Amniotic epithelial cell (primary cell): ENCODE results near the gene IFI27L2.

Source experiments
- DNase-seq: peaks from one replicate; pipeline ENCODE4 v3.0.0-alpha.2; 2010; ENCODE audit warnings: low read depth

The IFI27L2 gene

DNA sequence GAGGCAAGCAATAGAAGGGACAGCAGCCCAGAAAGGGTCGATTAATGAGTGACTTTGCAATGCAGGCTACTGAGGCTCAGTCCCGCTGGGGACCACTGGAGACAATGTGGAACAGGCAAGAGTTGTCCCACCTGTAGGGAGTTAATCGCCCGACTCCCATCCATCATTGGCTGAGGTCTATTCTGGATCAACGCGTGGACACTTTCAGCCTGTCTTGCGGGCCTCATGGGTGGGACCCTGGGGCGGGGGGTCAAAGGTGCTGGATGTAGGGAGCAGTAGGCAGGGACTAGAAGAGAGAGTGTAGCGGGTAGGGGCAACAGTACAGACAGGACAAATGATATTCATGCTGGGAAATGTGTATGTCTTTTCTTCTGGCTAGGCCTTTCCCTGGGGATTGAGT is 6.1 kb downstream of the IFI27L2 start:
- DNase-seq: no peak

DNA sequence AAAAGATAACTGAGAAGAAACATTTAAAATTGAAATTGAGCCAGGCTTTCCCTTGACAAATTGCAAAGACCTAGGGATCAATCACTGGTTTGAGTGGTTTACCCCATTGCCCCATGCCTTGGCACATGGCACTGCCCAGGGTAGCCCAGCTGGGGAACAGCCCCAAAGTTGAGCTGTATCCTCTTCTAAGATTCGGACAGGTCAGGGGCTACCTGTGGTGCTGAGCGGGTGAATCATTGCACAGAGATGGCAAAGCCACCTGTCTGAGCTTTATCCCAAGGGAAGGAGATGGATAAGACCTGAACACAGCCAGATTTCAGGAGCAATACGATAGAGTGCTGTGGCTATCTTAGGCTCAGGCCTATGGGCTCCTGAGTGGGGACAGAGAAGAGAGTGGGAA is 7.0 kb downstream of the IFI27L2 start:
- DNase-seq: no peak

- DNase-seq: no peak
Observed at GRCh38 chr14:94121485-94121884, 7.9 kb downstream of the IFI27L2 start.

DNA sequence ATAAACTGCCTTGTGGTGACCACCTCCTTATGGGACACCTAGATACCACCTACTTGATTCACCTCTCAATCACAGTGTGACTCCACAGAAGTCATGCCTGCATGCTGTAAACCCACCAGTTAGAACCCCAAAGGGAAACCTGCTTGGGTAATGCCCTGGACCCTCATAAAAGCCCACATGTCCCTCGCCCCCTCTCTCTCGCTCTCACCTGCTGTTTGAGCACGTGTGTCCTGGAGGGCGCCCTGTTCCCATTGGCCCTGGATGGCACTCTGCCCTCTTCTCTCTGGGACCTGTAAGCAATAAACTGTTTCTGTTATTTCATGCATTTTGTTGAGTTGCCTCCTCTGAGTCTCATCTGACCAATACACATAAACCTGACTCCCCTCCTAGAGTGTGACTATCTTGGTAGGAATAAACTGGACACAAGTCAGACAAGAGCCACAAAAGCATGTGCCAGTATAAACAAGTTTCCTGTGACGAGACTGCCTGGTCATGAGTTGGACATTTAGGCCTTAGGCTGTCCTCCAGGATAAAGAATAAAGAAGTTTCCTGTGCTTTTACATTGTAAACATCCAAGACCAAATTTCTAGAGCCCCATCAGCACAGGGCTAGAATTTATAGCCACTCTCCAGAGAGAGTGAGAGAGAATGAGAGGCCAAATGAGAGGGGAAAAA is 8.6 kb downstream of the IFI27L2 start:
- DNase-seq: no peak

GRCh38 chr14:94119071-94119470 is 10.3 kb downstream of the IFI27L2 start:
- DNase-seq: no peak

DNA sequence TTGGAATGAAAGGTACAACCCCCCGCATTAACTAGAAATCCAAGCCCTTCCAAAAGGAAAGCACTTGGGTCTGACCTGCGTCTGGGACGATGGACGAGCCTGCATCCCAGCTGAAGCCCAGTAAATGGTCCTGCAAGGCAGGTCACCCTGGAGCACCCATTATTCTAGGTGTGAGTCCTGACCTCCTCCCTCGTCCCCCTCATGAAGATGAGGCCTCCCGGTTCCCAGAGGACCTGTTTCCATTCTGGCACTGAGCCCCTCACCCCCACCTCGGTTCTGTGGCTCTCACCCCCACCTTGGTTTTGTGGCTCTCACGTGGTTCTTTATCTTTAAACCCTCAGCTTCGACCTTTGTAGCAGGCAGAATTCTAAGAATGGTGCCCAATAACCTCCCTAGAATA is 11.5 kb downstream of the IFI27L2 start:
- no peak for DNase-seq

DNA sequence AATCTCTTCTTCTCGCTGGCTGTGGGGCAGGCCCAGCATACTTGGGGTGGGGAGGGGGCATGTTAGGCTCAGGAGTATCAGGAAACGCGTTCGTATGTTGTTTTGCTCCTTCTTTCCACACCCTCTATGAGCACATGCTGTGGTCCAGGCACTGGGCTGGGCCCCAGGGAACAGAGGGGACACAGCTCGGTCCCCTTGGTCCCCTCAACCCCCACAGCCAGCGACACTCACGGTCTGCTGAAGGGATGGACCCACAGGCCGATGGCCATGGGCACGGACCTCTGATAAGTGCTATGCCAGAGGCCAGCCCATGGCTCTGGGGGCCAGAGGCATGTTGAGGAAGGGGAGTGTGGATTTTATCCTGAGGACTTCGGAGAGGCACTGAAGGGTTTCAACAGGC is 12.7 kb downstream of the IFI27L2 start:
- no peak for DNase-seq

DNA sequence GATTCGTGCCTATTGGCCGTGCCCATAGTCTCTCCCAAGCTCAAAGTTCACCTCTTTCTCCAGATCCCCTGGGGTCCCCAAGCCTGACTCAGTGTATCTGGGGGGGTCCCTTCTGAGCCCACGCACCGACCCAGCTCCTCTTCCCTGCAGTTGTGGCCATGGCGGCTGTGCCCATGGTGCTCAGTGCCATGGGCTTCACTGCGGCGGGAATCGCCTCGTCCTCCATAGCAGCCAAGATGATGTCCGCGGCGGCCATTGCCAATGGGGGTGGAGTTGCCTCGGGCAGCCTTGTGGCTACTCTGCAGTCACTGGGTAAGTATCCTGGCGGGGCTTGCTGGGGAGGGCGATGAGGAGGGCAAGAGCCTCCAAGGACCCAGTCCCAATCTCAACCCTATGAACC is 13.8 kb downstream of the IFI27L2 start:
- DNase-seq: no peak

- DNase-seq: no peak
Observed at GRCh38 chr14:94115058-94115591, 14.3 kb downstream of the IFI27L2 start.

DNA sequence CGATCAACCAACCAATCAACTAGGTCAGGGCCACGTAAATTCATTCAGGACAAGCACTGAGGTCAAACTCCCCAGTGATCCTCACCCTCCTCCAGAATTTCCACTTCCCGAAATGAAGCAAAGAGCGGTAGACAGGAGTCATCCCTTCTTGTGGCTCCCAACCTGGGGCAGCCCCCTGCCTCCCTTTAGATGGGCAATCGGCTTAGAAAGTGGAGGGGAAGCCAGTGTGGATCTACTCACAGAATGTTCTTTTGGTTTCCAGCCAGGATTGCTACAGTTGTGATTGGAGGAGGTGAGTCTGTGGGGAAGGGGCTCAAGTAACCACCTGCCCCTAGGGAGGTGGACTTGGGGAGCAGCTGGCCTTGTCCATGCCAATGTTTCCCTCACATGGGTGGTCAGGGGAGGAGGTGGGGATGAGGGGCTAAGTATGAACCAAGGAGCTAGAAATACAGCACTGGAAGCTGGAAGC is 14.8 kb downstream of the IFI27L2 start:
- DNase-seq: no peak

DNA sequence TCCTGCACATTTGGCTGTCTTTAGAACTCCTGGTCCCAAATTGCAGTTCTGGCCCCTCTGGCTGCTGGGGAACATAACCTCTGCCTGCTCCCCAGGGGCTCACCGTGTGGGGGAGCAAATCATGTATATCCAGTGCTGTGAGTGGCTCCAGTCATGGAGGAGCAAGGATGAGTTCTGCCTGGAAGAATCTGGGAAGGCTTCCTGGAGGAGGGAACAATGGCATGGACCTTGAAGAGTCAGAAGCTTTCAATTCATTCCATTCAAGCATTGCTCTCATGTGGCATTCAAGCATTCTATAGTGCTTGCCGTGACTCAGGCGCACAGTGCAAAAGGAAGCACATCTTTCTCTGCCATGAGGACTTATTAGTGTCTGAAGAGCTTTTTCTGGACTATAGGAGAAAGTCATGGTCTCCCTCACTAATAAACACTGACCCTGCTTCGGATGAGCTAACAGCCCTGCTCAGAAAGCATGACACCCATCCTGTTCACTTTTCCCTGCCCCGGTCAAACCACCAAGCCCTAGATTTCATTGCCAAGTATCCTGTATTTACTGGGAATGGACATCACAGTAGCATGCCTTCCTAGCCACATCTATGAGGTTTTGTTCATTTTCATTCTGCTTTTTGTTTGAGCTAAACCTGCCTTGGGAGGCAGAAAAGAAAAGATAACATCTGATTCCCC is 15.4 kb downstream of the IFI27L2 start:
- no peak for DNase-seq

- DNase-seq: no peak
Observed at GRCh38 chr14:94113490-94113889, 15.9 kb downstream of the IFI27L2 start.

GRCh38 chr14:94113073-94113472 is 16.3 kb downstream of the IFI27L2 start:
- DNase-seq: no peak

- DNase-seq: no peak
Observed at GRCh38 chr14:94112513-94113063, 16.8 kb downstream of the IFI27L2 start.

- DNase-seq: no peak
Observed at GRCh38 chr14:94111276-94112095, 17.9 kb downstream of the IFI27L2 start.

- DNase-seq: peak; percentile 35
Observed at GRCh38 chr14:94110552-94111181, 18.7 kb downstream of the IFI27L2 start, which contains the start of gene IFI27. TSS of gene IFI27 (plus strand) at chr14:94110736.

DNA sequence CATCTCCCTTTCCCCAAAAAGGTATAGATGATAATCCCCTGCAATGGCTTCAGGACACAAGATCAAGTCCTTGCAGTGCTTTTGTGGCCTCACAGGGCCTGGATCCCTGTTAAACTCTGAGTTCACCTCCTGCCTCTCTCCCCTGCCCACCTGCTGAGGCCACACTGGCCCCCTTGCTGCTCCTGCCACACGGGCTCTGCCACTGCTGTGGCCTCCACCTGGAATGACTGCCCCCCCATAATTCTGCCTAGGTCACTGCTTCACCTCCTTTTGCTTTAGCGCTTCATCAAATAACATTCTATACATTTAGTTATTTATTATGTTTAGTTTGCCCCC is 19.5 kb downstream of the IFI27L2 start:
- DNase-seq: no peak

DNA sequence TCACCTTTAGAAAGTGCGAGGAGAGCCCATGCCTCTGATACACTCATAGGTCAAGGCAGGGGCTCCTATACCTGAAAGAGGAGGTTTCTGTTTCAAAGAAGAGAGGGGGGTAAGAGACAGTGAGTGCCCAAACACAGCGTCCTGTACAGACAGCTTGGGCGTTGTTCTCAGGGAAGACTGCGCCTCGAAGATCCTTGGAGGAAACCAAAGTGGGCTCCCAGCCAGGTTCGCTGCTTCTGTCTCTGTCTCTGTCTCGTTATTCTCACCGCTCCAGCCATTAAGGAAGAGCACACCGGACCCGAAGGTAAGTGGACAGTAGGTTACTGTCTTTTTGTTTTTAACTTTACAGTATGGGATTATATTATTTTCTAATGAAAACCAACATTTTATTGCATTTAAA is 24.7 kb downstream of the IFI27L2 start:
- DNase-seq: no peak

DNA sequence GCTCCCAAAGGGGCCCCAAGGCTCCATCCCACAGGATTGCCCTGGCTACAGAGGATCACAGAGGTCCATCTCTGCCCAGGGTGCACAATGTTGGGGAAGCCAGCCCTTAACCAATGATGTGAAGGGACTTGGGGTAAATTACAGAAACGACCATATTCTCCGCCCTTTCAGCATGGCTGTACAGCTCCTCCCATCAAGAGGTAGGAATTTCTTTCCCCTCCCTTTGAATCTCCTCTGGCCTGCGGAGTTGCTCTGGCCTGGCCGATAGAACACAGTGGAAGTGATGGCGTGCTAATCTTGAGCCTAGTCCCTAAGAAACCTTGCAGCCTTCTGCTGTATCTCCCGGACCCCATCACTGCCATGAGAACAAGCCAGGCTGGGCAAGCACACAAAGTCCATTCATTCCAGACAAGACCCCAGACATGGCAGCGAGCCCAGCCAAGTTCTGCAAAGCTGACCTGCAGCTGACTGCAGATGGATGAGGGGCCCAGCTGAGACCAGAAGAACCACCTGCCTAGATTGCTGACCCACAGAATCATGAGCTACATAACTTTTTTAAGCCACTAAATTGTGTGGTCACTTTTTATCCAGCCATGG is 25.8 kb downstream of the IFI27L2 start:
- no peak for DNase-seq

- DNase-seq: no peak
Observed at GRCh38 chr14:94102768-94103482, 26.5 kb downstream of the IFI27L2 start.

DNA sequence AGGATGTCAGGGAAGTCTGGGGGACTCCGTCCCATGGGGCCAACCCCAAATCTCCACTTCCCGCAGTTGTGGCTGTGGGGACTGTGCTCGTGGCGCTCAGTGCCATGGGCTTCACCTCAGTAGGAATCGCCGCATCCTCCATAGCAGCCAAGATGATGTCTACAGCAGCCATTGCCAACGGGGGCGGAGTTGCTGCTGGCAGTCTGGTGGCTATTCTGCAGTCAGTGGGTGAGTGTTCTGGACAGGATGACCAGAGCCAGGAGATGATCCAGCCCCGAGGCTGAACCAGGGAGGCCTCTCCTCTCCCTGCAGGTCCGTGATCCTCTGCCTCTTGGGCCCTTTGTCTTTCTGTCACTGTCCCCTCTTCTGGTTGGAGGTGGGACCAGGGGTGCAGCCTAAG is 27.7 kb downstream of the IFI27L2 start:
- DNase-seq: no peak
